Heart left ventricle (tissue), 16 donors: Measurements from ENCODE around the gene CXCL17. TPM values are rescaled to one million over a fixed set of nuclear protein-coding genes. Genes with fewer than 3 reads are reported as not detected.

Source experiments
- ATAC-seq, 4 donors: fragments of 200-7000 bp; cut with Tn5 transposase; one replicate each; pipeline ENCODE4 v1.9.1; 2020 to 2022; ENCODE audit warnings: moderate library complexity in 4 of 4, mild to moderate bottlenecking in 3 of 4, moderate number of reproducible peaks in 1 of 4
- DNase-seq, 5 donors: peaks; one replicate each; pipeline ENCODE4 v3.0.0-alpha.2; 2020
- H3K27ac ChIP-seq, 12 donors: fragments of 200-600 bp; sonication (generic) in 4 of 12; one replicate each; pipeline versions ENCODE4 v1.5.0 to v1.8.0; 2016 to 2022; ENCODE audit warnings: mild to moderate bottlenecking in 2 of 12
- H3K27me3 ChIP-seq, 9 donors: fragments of 200-600 bp; sonication (generic) in 2 of 9; one replicate each; pipeline versions ENCODE4 v1.5.1 to v1.8.0; 2016 to 2022; ENCODE audit warnings: mild to moderate bottlenecking in 3 of 9
- H3K36me3 ChIP-seq, 9 donors: fragments of 200-600 bp; sonication (generic) in 2 of 9; one replicate each; pipeline versions ENCODE4 v1.5.0 to v1.8.0; 2018 to 2022; ENCODE audit warnings: mild to moderate bottlenecking in 2 of 9
- H3K4me1 ChIP-seq, 12 donors: fragments of 200-600 bp; sonication (generic) in 4 of 12; one replicate each; pipeline versions ENCODE4 v1.5.0 to v1.8.0; 2016 to 2022; ENCODE audit warnings: mild to moderate bottlenecking in 3 of 12
- H3K4me3 ChIP-seq, 12 donors: fragments of 200-600 bp; sonication (generic) in 4 of 12; one replicate each; pipeline versions ENCODE4 v1.5.0 to v1.8.0; 2017 to 2022; ENCODE audit warnings: mild to moderate bottlenecking in 9 of 12, moderate library complexity in 4 of 12
- H3K9me3 ChIP-seq, 12 donors: fragments of 200-600 bp; sonication (generic) in 4 of 12; one replicate each; pipeline versions ENCODE4 v1.5.0 to v1.8.0; 2016 to 2022; ENCODE audit warnings: mild to moderate bottlenecking in 1 of 12
- CTCF ChIP-seq, 12 donors: fragments of 200-600 bp; sonication (generic) in 4 of 12; IDR thresholded peaks; one replicate each; pipeline versions ENCODE4 v1.5.0 to v1.8.0; 2018 to 2022; ENCODE audit warnings: antibody characterized with exemption in 12 of 12, mild to moderate bottlenecking in 5 of 12
- POLR2A ChIP-seq, 2 donors: fragments of 450-650 bp; IDR thresholded peaks; one replicate each; pipeline ENCODE4 v1.6.1; 2017; ENCODE audit warnings: antibody characterized with exemption in 2 of 2, mild to moderate bottlenecking in 2 of 2, moderate library complexity in 2 of 2
- WGBS, 4 donors: extraction: QIAGEN DNeasy Blood & Tissue Kit in 2 of 4; methylation state at CpG; one replicate each; pipeline versions ENCODE4 v1.1.5 to v1.1.7; 2013 to 2018; 5-methylcytosine and 5-hydroxymethylcytosine counted together
- intact Hi-C, 10 donors: fragments of 100-400 bp; cut with DNase I; formaldehyde crosslinking; loops; one replicate each; pipeline versions ENCODE4 v1.11.1 to v1.14.2; 2022
- polyA plus RNA-seq, 2 donors: library from polyadenylated mRNA; stranded (reverse); fragments of 200-250 nt; gene quantifications; one replicate each; pipeline ENCODE4 v1.2.3, GENCODE V29; 2013
- total RNA-seq, 9 donors: library from RNA; depleted of rRNA in 2 of 9; stranded (reverse); fragments of >200 nt in 2 of 9; fragmentation: NEBNext Ultra II Directional in 3 of 9; extraction: Animal tissue kit (Norgen Biotek cat#: 25700) in 3 of 9; gene quantifications; one replicate each; pipeline versions ENCODE4 v1.1.0 to v1.2.4, GENCODE V29; 2016 to 2023
- donor health status: ischemic (EF 13 %, LVEDD 7.1; RV severe dilation, severe dysfunction).
- donor health status: healthy with polysubstance abuse.
- donor health status: DM: no; HTN: yes; CAD: no.
- donor health status: DM: no; HTN: no; CAD: no.
- donor health status: ischemic (EF 25% LVEDD 6.9; RV normal size, moderate dysfunction).
- donor health status: ischemic (EF 25% LVEDD 5.7; RV mildly dilated, moderate dysfunction).
- donor health status: healthy.
- donor health status: DM: yes; HTN: yes; CAD: no.
- donor health status: ischemic (EF 35%, LVEDD 5.7; RV mildly dilated, moderate dysfunction).
- donor health status: nonischemic (EF 11% LVEDD 7.7; RV severe dilation, severe dysfunction).
- donor health status: DM: yes; HTN: yes; CAD: no.
- donor health status: PGD.
- donor health status: ischemic (EF 29% LVEDD 5.4; RV normal size, mild dysfunction).
- donor health status: nonischemic (EF 23%, LVEDD 6.1; RV moderate dilation, normal function).

The CXCL17 gene
- total and polyA plus RNA-seq, 11 donors: not detected

- intact Hi-C loops: no loop called here
- H3K27me3 ChIP-seq: no peaks in the 10 kb centered on the region
- ATAC-seq (no peak), DNase-seq (no peak)
- H3K4me1 ChIP-seq: peaks cover 0 to 22% (median 9%) of the 10 kb centered on the region in 12 donors
- TF ChIP-seq CTCF (IDR thresholded peaks at IDR 0.05) (no peak), POLR2A (IDR thresholded peaks at IDR 0.05) (no peak)
- no peak overlapping the region for H3K4me3 ChIP-seq
- WGBS, 4 donors: 54 to 79% (median 61%) methylated on average over 2 to 3 of the region's 3 CpGs
- H3K9me3 ChIP-seq: no peaks in the 10 kb centered on the region
- H3K36me3 ChIP-seq: no peaks in the 10 kb centered on the region
- no peak overlapping the region for H3K27ac ChIP-seq
Observed at GRCh38 chr19:42468273-42468796, 25.6 kb upstream of the CXCL17 start.

GRCh38 chr19:42467183-42467760 is 24.5 kb upstream of the CXCL17 start:
- H3K27ac ChIP-seq: peak overlapping the region in 6 of 12 donors; percentile 38 to 71 (median 64)

GRCh38 chr19:42466521-42467182 is 23.9 kb upstream of the CXCL17 start:
- no peak for TF ChIP-seq POLR2A (IDR thresholded peaks at IDR 0.05)
- no peak for TF ChIP-seq CTCF (IDR thresholded peaks at IDR 0.05)
- no peaks in the 10 kb centered on the region for H3K36me3 ChIP-seq
- no peaks in the 10 kb centered on the region for H3K9me3 ChIP-seq
- intact Hi-C loops: no loop called here
- no peaks in the 10 kb centered on the region for H3K27me3 ChIP-seq
- 48 to 60% (median 52%) methylated on average over 5 of the region's 5 CpGs for WGBS, 4 donors
- H3K4me1 ChIP-seq: peaks cover 0 to 22% (median 10%) of the 10 kb centered on the region in 12 donors
- H3K4me3 ChIP-seq: no peak overlapping the region
- ATAC-seq: peak in 3 of 4 donors; percentile 38 to 71 (median 49)
- H3K27ac ChIP-seq: peak overlapping the region in 11 of 12 donors; percentile 8 to 71 (median 63)
- DNase-seq: no peak

More at GRCh38 chr19:42467183-42467760, 24.5 kb upstream of the CXCL17 start:
- H3K36me3 ChIP-seq: no peaks in the 10 kb centered on the region
- TF ChIP-seq POLR2A (IDR thresholded peaks at IDR 0.05) (no peak), CTCF (IDR thresholded peaks at IDR 0.05) (no peak)
- DNase-seq: no peak
- no peaks in the 10 kb centered on the region for H3K9me3 ChIP-seq
- no peaks in the 10 kb centered on the region for H3K27me3 ChIP-seq
- H3K4me1 ChIP-seq: peaks cover 0 to 22% (median 9%) of the 10 kb centered on the region in 12 donors
- intact Hi-C loops: no loop called here
- ATAC-seq: peak in 1 of 4 donors; percentile 36
- no peak overlapping the region for H3K4me3 ChIP-seq
- 59 to 71% (median 63%) methylated on average over 5 of the region's 5 CpGs for WGBS, 4 donors

GRCh38 chr19:42465827-42466280 is 23.1 kb upstream of the CXCL17 start:
- Histone ChIP-seq H3K4me3 (no peak overlapping the region), H3K9me3 (no peaks in the 10 kb centered on the region), H3K27me3 (no peaks in the 10 kb centered on the region), H3K4me1 (peaks cover 0 to 26% (median 12%) of the 10 kb centered on the region in 12 donors), H3K36me3 (no peaks in the 10 kb centered on the region), H3K27ac (peak overlapping the region in 10 of 12 donors; percentile 8 to 71 (median 58))
- TF ChIP-seq CTCF (IDR thresholded peaks at IDR 0.05) (no peak), POLR2A (IDR thresholded peaks at IDR 0.05) (no peak)
- DNase-seq (no peak), ATAC-seq (no peak)
- 69 to 90% (median 75%) methylated on average over 5 of the region's 5 CpGs for WGBS, 4 donors
- intact Hi-C loops: no loop called here
